GM12874 (cell line): Measurements from ENCODE around the gene RGP1.

Source experiments
- TF ChIP-seq, protein P1 (sequence below): IDR thresholded peaks from 2 replicates; pipeline ENCODE4 v1.5.1; 2011; ENCODE audit warnings: low read depth, mild to moderate bottlenecking, control low read depth, low read length, moderate library complexity; ENCODE audit not compliant: insufficient read depth

The RGP1 gene

DNA sequence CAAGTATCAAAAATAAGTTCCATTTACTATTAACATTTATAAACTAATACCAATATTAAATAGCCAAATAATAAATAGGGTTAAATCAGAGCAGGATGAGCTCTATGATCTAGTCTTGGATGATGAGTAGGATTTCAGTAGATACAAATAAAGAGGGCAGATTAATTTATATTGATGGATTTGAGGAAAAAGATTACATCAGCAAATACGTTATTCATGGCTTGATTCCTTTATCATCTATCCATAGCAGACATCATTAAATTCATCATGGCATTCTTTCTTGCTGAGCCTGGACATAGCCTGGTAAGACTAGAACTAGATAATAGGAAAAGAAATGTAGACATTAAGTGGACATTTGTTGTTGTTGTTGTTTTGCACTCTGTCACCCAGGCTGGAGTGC, 18.4 kb downstream of the RGP1 start:
- TF ChIP-seq, protein P1, sequence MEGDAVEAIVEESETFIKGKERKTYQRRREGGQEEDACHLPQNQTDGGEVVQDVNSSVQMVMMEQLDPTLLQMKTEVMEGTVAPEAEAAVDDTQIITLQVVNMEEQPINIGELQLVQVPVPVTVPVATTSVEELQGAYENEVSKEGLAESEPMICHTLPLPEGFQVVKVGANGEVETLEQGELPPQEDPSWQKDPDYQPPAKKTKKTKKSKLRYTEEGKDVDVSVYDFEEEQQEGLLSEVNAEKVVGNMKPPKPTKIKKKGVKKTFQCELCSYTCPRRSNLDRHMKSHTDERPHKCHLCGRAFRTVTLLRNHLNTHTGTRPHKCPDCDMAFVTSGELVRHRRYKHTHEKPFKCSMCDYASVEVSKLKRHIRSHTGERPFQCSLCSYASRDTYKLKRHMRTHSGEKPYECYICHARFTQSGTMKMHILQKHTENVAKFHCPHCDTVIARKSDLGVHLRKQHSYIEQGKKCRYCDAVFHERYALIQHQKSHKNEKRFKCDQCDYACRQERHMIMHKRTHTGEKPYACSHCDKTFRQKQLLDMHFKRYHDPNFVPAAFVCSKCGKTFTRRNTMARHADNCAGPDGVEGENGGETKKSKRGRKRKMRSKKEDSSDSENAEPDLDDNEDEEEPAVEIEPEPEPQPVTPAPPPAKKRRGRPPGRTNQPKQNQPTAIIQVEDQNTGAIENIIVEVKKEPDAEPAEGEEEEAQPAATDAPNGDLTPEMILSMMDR = no peak

DNA sequence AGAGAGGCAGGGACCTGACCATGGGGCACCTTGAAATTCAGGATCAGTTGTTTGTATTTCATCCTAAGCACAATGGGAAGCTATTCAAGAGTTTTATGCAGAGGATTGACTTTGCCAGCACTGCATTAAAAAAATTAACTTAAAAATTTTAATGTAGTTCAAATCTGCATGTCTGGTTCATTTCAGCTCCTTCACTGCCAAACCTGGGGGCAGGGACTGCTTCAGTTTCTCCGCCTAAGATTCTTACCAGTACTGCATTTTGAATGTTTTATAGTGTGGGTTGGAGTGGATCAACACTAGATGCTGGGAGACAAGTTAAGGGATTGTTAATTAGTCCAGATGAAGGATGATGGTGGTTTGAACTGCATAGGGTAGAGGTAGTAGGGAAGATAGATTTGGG, 20.7 kb downstream of the RGP1 start:
- TF ChIP-seq, protein P1 = no peak

DNA sequence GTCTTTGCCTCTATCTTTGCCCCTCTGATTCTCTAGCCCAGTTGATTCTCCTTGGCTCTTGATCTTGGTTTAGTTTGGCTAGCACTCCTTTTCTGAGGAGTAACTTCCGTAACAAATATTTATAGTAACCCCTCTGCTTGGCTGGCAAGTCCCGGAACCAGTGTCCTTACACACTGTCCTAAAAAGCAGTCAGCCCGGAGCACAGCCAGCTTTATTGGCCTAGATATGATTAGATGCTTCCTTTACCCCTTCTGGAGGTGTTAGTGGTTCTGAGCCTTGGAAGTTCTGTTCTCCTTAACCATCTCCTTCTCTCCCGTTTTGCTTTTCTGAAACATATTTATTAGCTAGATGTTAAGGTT, 22.0 kb downstream of the RGP1 start:
- TF ChIP-seq, protein P1 = no peak

DNA sequence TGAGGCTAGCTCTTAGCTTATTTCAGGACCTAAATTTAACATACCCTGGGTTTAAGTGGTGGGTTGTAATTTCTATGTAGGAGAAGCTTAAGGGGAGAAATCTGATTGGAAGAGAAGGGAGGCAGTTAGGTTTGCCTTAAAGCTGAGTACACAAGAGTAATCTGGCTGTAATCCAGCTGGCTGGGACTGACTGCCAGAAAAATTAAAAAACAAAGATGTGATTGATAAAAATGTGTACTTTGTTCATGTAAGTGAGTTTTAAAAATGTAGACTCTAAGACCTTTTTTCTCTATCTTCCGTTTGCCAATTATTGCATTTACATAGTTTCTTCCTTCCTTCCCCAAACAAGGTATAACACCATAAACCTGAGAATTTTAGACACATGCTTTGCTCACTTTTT, 22.4 kb downstream of the RGP1 start:
- TF ChIP-seq, protein P1 = no peak

DNA sequence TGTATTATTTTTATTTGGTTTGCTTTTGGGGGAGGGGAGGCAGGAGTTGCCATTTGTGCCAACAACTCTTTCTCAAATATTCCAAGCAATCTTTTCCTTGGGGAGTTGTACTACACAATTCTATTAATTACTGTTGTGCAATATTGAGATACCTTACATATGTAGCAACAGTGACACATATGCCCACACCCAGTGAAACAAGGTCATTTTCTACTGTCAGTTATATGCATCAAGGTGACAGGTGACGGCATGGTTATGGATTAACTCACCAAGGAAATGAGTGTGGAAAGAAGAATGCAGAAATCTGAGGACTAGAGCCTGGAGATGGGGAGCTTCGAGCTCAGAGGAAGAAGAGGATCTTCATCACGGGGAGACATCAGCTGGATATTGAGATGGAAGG, 22.9 kb downstream of the RGP1 start:
- TF ChIP-seq, protein P1 = no peak

DNA sequence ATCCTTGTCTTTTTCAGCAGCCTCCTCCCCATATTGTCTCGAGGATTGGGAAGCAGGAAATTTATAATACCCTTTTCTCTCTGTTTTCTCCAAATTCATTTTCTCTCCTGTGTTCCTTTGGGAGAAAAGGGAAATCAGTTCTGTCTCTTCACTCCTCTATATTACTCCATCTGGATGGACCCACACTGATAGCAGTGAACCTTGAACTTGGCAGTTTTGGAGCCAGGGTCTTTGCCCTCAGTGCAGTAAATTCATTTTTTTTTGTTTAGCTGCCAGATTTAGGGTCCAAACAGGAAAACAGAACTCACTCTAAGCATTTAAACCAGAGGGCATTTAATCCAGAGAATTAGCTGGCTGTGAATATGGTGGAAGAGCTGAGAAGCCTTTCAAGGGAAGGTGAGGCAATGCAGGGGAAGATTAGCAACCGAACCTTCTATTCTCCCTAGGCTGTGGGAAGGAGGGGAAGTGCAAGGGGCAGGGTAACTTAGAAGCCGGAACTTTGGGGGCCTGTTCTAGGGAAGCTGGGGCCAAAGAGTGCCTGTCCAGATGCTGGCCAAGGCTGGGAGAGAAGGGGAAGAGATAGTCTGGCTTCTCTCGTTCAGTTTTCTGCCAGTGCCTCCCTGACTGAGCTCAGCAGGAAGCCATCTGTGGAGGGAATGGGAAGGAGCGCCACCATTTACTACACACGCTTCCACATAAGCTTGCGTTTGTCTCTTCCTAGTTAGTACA, 26.0 kb downstream of the RGP1 start:
- TF ChIP-seq, protein P1 = no peak

DNA sequence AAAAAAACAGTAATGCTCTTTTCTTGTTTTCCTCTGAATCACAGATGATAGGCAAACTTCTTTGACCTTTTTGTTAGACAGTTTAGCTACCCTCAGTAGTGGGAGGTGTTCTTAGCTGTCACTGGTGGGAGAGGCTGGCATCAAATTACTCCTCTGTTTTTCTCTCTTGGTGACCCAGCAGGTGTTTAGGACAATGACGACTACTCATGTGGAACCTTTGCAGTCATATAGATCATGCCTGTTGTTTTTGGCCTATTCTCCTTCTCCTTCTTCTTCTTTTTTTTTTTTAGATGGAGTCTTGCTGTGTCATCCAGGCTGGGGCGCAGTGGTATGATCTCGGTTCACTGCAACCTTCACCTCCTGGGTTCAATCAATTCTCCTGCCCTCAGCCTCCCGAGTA, 26.9 kb downstream of the RGP1 start:
- TF ChIP-seq, protein P1 = no peak

DNA sequence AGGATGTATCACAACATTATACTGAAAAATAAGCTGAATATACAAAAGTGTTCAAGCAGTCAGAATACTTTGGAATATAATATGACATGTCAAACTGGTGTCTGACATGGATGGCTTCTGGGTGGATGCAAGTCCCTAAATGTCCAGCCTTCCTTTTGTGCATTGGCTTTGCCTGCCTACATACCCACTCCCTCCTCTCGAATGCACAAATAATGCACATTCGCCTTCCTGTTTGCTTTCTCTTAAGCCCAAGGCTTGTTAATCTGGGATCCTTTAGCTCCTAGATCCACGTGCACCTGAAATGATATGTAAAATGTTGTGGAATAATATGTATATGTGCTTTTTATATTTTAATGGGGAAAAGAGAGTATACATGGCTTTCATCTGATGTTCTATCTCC, 29.4 kb downstream of the RGP1 start:
- TF ChIP-seq, protein P1 = no peak
